ENCODE data around the gene TM9SF1. TPM values are rescaled to one million over a fixed set of nuclear protein-coding genes. Genes with fewer than 3 reads are reported as not detected.

Gene TM9SF1
- total RNA-seq, 1 donor from 2014 or later = 69.5 TPM

- Mint-ChIP-seq H3K36me3 (ENCODE audit: unreplicated experiment) (peaks cover 15% of the 10 kb centered on the region), H3K4me1 (ENCODE audit: unreplicated experiment) (peaks cover 21% of the 10 kb centered on the region), H3K4me3 (ENCODE audit: unreplicated experiment) (no peak overlapping the region), H3K27ac (ENCODE audit: unreplicated experiment) (no peak overlapping the region), H3K9me3 (ENCODE audit: unreplicated experiment) (no peaks in the 10 kb centered on the region), H3K27me3 (ENCODE audit: unreplicated experiment) (no peaks in the 10 kb centered on the region)
- no peak for DNase-seq (ENCODE audit: extremely low spot score, unreplicated experiment)
- TF ChIP-seq CTCF (IDR thresholded peaks at IDR 0.05) = no peak
These were observed 10.9 kb downstream of the TM9SF1 start for GRCh38 chr14:24184104-24184970.

GRCh38 chr14:24183014-24183481, 12.2 kb downstream of the TM9SF1 start:
- H3K4me3 Mint-ChIP-seq (ENCODE audit: unreplicated experiment) = no peak overlapping the region
- no peak overlapping the region for H3K27ac Mint-ChIP-seq (ENCODE audit: unreplicated experiment)
- no peak for TF ChIP-seq CTCF (IDR thresholded peaks at IDR 0.05)

GRCh38 chr14:24182110-24182882, 12.9 kb downstream of the TM9SF1 start:
- Mint-ChIP-seq H3K27me3 (ENCODE audit: unreplicated experiment) (no peaks in the 10 kb centered on the region), H3K36me3 (ENCODE audit: unreplicated experiment) (peaks cover 19% of the 10 kb centered on the region), H3K4me1 (ENCODE audit: unreplicated experiment) (peaks cover 4% of the 10 kb centered on the region), H3K9me3 (ENCODE audit: unreplicated experiment) (no peaks in the 10 kb centered on the region), H3K4me3 (ENCODE audit: unreplicated experiment) (no peak overlapping the region), H3K27ac (ENCODE audit: unreplicated experiment) (no peak overlapping the region)
- no peak for DNase-seq (ENCODE audit: extremely low spot score, unreplicated experiment)
- no peak for TF ChIP-seq CTCF (IDR thresholded peaks at IDR 0.05)

More at GRCh38 chr14:24183014-24183481, 12.2 kb downstream of the TM9SF1 start:
- no peaks in the 10 kb centered on the region for H3K27me3 Mint-ChIP-seq (ENCODE audit: unreplicated experiment)
- no peaks in the 10 kb centered on the region for H3K9me3 Mint-ChIP-seq (ENCODE audit: unreplicated experiment)
- no peak for DNase-seq (ENCODE audit: extremely low spot score, unreplicated experiment)
- peaks cover 10% of the 10 kb centered on the region for H3K4me1 Mint-ChIP-seq (ENCODE audit: unreplicated experiment)
- peaks cover 19% of the 10 kb centered on the region for H3K36me3 Mint-ChIP-seq (ENCODE audit: unreplicated experiment)

GRCh38 chr14:24181371-24182077, 13.7 kb downstream of the TM9SF1 start:
- DNase-seq (ENCODE audit: extremely low spot score, unreplicated experiment) = no peak
- Mint-ChIP-seq H3K36me3 (ENCODE audit: unreplicated experiment) (peaks cover 22% of the 10 kb centered on the region), H3K4me3 (ENCODE audit: unreplicated experiment) (no peak overlapping the region), H3K4me1 (ENCODE audit: unreplicated experiment) (no peaks in the 10 kb centered on the region), H3K9me3 (ENCODE audit: unreplicated experiment) (no peaks in the 10 kb centered on the region), H3K27me3 (ENCODE audit: unreplicated experiment) (no peaks in the 10 kb centered on the region), H3K27ac (ENCODE audit: unreplicated experiment) (no peak overlapping the region)
- TF ChIP-seq CTCF (IDR thresholded peaks at IDR 0.05) = no peak

All from osteocyte (in vitro differentiated cells).